UCSD-AML1 (cell line): ENCODE results near the gene TACR1.
"Not testable (repeated sequence)": the region's sequence is repeated elsewhere in the genome, so short reads cannot be mapped to it uniquely, and the experiment has no call there.

Source experiments
- DNase-seq: peaks from one replicate; lab custom pipeline; 2025; ENCODE audit not compliant: unreplicated experiment; lab: John Stamatoyannopoulos, UW

The TACR1 gene

DNA sequence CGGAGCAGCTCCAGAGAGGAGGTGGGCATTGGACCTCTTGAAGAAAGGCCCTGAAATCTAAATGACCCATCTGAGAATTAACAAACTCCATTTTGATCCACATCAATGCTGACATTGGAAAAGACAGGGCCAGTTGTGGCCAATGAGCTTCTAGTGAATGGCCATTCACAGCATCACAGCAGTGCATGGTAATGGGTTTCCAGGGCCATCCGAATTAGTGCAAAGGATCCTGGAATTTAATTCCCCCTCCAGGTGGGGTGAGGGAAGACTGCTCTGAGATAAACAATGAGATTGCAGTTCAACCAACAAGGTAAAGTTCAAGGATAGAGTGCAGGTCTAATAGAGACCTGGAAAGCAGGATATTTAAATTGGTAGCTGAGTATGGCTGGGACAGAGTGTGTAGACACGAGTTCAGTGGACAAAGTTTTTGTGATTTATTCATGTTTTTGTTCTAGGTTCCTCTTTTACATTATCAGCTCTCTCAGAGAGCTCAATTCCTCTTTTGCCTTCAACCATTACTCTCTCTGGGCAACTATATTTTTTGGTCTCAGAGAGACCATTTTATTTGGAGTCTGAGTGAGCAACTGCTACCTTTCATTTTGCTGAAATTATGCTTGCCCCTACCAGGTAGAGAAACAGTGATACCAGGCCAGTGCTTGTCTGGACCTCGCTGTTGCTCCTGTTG lies 5.0 kb downstream of the TACR1 start:
- DNase-seq, result no peak

DNA sequence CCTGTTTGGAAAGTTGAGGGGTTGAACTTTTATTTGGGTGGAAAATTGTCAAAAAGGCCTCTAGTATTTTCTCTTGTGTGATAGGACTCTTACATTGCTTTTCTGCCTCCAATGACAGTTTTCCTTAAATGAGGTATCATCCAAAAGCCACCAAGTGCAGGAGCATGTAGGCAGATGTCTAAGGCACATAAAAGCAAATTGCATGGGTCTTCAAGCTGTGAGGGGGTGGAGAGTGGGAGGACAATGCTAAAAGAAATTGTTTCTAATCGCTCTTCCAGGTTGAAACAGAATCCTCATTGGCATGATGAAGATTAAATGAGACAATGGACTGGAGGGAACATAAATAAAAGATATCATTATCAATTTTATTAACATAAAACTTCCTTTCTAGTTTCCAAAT lies 6.8 kb downstream of the TACR1 start:
- DNase-seq, result no peak

DNA sequence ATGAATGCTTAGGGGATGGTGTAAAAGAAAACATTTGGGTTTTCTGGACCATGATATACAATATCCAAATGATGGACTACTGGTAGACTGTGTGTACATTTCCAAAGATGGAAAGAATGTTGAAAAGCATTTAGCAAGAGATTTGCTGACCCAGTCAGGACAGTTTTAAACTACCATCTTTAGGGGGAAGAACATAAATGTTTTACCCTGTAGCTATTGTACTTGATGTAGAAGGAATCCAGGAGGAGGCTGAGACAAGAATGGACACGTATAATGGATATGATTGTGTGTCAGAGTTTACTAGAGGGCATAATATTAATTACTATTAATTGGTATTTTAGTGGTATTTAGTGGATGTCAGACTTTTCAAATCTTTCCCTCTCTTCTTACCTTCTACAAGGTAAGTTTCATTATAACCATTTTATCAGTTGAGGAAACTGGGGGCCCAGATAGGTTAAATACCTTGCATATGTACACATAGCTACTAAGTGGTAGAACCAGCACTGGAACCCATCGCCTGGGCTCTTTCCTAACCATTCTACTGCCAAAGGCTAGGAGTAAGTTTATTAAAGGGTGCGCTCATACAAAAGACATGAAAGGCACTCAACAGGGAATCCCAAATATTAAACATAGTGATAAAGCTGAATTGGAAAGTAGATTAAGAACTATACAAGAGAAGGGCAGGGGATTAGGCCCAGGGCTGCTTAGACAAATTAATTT lies 8.9 kb downstream of the TACR1 start:
- DNase-seq, result no peak

DNA sequence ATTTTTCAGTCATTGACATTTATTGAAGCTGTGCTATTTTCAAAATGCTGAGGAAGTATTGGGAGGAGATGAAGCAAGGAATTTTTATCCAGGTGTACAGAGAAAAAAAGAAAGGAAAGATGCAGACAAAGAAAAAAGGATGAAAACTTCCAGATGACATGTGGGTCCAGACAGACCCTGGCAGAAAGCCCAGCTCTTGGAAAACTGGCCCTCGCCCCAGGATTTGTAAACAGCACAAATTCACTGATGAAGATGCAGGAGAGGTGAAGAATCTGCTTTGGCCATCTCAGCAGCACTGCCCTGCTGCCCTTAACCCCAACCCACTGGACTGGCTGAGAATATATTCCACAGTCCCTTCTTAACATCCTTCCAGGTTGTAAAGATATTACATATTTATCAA lies 12.5 kb downstream of the TACR1 start:
- DNase-seq, result no peak

DNA sequence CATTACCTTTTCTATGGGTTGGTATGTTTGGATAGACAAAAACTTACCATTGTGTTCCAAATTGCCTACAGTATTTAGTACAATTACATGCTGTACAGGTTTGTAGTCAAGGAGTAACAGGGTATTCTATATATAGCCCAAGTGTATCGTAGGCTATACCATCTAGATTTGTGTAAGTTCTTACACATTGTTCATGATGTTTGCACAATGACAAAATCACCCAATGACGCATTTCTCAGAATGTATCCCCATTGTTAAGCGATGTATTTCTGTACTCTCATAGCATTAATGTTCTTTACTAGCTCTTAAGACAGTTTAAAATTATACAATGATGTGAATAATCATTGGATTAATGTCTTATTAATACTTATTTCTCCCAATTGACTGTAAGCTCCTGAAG lies 16.7 kb downstream of the TACR1 start:
- no peak for DNase-seq

DNA sequence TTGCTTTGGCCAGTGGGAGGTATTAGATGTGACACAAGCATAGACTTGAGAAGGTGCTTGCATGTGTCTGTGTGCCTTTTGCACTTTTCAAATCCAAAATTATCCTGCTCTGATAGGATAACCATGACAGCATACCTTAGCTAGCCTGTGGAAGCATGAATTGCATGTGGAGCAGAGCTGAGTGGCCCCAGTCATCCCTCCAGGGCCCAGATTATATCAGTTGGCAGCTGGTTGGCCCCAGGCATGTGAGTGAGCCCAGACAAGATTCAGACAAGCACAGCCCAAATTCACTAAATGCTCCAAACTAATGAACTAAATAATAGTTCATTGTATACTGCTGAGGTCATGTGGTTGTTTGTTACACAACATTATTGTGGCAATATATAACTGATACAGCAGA lies 18.8 kb downstream of the TACR1 start:
- DNase-seq, result no peak

DNA sequence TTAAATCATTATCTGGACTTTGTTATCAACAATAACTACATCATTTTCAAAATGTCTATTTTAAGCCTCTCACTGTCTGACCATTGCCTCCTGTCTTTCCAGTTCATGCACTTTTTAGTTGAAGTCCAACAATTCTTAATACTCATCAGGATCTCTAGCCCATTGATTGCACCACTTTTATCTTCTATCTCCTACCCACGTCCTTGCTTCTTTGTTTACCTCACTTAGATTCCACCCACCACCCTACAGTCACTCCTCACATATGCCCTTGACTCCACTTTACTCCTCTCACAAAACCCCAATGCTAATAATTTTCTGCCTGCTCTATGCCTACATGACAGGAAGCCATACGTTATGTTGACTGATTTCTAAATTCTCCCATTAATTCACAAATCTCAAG lies 21.9 kb downstream of the TACR1 start:
- no peak for DNase-seq

DNA sequence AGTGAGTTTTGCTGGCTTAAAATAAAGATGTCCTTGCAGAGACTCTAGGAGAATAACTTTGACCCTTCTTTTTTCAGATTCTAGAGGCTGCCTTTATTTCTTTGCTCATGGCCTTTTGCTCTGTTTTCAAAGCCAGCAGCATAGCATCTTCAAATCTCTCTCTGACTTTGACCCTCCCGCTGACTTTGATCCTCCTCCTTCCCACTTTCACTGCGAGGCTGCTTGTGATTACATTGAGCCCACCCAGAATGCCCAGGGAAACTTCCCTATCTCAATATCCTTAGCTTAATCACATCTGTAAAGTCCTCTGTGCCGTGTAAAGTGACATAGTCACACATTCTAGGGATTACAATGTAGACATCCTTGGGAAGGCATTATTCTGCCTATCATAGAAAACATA lies 23.9 kb downstream of the TACR1 start:
- no peak for DNase-seq

DNA sequence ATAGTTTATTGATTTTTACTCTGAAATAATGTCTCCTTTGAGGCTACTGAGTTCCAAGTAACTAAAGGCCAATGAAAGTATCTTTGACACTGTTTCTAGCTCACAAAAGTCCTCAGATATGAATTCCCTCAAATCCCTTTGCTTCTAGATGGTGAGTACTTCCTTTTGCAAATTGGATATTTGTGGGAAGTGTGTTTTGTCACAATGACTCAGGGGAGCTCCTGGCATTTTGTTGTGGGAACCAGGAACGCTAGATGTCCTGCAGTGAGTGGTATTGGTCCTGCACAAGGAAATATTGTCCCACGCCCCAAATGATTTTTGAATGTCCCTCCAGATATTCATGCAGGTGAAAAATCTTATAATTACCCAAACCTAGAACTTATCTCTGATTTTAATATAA lies 24.3 kb downstream of the TACR1 start:
- no peak for DNase-seq

DNA sequence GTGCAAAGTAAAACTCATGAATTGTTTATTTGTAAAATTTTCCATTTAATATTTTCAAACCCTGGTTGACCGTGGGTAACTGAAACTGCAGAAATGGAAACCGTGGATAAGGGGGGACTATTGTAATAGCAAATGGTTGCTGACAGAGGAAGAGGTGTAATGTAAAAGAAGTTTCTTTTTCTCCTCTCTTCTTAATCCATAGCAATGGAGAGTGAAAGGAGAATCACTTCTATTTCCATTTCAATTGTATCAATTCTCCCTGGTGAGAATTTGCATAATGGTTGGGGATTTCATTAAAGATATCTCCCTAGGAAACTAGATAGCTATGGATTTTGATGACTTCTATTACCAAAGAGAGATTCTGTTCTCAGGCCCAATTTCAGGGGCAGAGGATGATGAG lies 24.8 kb downstream of the TACR1 start:
- no peak for DNase-seq

DNA sequence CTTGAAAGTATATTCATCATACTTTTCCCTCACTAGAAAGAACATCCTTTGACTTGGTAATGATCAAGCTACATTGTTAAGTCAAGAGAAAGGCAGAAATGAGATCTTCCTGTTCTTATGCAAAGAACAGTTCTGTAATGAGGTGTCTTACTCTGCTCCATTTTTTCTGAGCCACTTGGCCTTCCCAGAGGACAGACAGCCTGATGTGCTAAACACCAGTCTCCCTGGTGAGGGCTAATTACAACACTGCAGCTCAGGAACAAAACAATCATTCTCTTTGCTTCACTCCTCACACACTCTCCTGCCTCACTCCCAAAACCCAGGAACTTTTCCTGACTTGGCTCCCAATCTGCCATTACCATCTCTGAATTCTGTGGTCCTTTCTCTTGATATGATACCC lies 25.6 kb downstream of the TACR1 start:
- no peak for DNase-seq

DNA sequence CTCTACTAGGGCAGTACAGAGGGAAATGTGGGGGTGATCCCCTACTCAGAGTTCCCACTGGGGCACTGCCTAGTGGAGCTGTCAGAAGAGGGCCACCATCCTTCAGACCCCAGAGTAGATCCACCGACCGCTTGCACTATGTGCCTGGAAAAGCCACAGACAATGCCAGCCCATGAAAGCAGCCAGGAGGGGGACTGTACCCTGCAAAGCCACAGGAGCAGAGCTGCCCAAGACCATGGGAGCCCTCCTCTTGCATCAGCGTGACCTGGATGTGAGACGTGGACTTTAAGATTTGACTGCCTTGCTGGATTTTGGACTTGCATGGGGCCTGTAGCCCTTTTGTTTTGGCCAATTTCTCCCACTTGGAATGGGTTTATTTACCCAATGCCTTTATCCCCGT lies 27.9 kb downstream of the TACR1 start:
- not testable (repeated sequence) for DNase-seq

DNA sequence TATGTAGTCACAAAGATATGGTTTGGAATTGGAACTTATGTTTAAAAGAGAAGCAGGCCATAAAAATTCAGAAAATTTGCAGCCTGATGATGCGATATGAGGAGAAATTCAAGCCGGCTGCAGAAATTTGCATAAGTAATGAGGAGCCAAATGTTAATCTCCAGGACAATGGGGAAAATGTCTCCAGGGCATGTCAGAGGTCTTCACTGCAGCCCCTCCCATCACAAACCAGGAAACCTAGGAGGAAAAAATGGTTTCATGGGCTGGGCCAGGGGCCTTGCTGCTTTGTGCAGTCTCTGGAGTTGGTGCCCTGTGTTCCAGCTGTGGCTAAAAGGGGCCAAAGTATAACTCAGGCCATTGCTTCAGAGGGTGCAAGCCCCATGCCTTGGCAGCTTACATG lies 28.4 kb downstream of the TACR1 start:
- DNase-seq, result no peak

DNA sequence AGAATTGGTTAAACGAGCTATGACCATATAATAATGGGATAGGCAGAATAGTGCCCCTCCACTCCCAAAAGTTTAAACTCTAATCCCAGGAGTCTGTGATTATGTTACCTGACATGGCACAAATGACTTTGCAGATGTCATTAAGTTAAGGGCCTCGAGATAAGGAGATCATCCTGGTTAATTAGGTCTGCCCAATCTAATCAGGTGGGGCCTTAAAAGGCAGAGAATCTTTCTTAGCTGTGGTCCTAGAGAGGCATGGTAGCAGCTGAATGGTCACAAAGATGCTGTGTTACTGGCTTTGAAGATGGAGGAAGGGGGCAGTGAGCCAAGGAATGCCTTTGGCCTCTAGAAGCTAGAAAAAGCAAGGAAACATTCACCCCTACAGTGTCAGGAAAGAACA lies 31.1 kb downstream of the TACR1 start:
- DNase-seq, result no peak

DNA sequence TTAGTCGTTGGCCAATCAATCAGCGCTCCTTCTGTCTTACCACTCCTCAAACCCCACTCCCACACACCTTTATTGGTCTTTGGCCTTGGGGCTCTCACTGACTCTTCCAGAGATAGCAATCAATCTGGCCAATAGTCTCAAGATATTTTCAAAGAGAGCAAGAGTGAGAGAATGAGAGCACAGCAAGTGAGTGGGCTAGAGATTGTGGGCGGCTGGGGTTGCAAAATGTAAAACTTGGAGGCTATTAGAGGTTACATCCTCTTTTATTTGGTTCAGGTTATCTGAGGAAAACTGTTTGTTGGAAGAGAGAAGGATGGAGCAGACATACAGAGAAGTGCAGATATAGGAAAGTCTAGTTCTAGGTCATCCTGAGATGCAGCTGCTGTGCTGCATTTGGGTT lies 32.8 kb downstream of the TACR1 start:
- no peak for DNase-seq

DNA sequence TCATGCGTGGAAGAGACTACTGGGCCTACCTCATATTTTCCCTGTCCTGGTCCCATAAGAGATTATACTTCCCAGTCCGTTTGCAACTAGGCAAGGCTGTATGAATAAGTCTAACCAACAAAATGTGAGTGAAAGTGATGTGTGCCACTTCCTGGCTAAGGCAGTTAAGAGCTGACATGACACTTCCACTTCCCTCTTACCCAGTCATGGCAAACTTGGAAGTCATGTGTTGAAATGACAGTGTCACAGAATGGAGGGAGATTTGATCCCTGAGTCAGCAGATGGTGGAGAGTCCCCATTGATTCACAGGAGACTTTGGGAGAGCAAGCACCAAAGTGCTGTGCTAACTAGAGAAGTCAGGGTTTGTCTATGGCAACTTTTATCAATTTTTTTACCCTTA lies 36.4 kb downstream of the TACR1 start:
- DNase-seq, result no peak

DNA sequence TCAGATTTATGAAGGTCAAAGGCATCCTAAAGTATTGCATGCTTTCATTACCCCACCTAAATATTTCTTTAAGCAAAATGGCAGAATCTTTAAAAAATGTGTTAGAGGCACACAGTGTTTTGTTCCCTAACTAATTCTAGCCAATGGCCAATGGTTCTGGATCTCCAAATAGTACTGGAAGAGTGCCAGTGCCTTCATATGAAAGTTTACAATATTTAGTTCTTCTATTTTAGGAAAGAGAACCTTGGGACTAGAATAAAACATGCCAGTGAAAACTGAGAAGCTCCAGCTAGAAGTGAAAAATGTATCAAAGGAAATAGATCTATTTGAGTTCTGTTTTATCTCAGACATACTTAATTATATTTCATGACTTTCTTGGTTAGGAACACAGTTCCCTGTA lies 37.1 kb downstream of the TACR1 start:
- no peak for DNase-seq

DNA sequence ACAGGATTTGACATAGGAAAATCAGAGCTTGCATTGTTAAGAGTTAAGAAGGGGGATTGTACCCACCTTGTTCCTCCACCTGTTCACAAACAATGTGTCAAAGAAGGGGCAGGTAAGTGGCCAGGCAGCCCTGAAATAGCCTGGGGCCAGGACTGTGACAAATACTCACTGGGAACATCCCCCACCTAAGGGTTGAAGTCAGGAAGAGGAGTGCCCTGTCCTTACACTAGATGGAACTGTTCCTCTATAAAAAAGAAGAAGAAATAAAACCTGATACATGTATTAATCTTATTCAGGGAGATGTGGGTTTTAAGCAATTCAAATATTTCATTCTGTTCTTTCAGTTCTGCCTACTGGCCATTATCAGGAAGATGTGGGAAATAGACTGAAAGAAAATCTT lies 41.9 kb downstream of the TACR1 start:
- no peak for DNase-seq

DNA sequence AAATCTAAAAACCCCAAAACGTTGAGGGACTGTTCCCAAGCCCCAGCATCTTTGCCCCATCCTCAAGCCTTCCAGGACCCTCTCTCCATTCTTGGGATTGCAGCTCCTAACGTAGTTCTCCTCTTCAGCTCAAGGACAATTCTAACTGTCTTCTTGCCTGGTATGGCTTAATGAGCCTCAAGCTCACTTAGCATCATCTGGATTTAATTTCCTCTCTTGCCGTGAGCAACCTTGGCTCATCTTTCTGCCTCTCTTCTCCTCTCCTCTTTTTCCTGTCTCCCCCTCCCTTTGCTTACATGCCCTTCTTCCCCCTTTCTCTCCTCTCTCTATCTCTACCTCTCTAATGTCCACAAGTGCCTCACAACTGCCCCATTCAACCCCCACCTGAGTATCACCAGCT lies 44.2 kb downstream of the TACR1 start:
- no peak for DNase-seq

DNA sequence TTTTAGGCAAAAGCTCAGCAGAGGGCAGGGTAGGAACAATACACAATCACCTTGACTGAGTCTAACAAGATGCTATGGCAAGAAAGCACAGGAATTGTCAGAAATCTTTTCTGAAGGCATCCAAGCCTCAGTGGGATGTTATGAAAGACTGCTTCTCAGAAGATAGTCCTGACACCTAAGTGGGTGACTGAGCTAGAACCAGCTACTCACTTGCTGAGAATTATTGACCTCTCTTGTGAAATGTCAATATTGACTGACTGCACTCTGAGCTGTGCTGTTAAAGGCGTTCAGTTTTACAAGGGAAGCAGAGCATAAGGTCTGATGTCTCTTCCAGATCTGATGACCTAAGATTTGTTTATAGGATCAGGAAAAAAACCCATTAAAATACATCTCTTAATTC lies 46.1 kb downstream of the TACR1 start:
- no peak for DNase-seq

DNA sequence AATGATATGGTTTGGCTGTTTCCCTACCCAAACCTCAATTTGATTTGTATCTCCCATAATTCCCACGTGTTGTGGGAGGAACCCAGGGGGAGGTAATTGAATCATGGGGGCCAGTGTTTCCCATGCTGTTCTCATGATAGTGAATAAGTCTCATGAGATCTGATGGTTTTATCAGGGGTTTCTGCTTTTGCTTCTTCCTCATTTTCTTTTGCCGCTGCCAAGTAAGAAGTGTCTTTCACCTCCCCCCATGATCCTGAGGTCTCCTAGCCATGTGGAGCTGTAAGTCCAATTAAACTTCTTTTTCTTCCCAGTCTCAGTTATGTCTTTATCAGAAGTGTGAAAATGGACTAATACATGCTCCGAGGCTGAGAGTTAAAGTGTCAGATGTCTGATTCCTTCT lies 47.1 kb downstream of the TACR1 start:
- DNase-seq, result not testable (repeated sequence)

DNA sequence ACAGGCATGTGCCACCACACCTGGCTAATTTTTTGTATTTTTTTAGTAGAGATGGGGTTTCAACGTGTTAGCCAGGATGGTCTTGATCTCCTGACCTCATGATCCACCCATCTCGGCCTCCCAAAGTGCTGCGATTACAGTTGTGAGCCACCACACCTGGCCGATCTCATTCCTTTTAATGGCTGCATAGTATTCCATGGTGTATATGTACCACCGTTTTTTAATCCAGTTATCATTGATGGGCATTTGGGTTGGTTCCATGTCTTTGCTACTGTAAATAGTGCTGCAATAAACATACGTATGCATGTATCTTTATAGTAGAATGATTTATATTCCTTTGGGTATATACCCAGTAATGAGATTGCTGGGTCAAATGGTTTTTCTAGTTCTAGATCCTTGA lies 51.4 kb downstream of the TACR1 start:
- DNase-seq, result not testable (repeated sequence)
